ENCODE data around the gene CIITA. TPM values are rescaled to one million over a fixed set of nuclear protein-coding genes. Genes with fewer than 3 reads are reported as not detected.

The CIITA gene
- total RNA-seq, 1 experiment from 2014 or later: 1.1 TPM

DNA sequence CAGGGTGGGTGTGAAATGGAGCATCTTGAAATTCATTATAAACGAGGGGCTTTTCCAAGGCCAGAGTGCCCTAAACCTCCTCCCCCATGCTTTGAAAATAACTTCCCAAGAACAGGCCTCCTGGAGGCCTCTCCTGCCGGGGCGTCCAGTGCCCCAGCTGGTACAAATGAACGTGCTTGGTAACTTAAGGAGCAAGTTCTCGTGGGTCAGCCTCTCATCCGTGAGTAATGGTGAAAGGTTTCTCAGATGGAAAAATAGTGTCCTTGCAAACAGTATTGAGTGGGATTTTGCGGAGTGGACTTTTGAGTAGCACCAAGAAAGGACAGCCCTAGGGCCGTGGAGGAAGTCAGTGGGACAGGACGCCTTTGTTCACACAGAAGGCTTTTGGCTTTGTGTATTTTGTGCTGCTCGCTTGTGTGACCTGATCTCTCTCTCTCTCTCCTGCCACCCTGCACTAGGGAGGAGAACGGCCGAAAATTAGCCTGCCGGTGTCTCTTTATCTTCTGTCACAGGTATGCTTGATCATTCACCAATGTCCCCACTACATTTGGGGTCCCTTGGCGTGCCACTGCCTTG, 102.0 kb downstream of the CIITA start:
- no peak for DNase-seq (ENCODE audit: low read depth)

DNA sequence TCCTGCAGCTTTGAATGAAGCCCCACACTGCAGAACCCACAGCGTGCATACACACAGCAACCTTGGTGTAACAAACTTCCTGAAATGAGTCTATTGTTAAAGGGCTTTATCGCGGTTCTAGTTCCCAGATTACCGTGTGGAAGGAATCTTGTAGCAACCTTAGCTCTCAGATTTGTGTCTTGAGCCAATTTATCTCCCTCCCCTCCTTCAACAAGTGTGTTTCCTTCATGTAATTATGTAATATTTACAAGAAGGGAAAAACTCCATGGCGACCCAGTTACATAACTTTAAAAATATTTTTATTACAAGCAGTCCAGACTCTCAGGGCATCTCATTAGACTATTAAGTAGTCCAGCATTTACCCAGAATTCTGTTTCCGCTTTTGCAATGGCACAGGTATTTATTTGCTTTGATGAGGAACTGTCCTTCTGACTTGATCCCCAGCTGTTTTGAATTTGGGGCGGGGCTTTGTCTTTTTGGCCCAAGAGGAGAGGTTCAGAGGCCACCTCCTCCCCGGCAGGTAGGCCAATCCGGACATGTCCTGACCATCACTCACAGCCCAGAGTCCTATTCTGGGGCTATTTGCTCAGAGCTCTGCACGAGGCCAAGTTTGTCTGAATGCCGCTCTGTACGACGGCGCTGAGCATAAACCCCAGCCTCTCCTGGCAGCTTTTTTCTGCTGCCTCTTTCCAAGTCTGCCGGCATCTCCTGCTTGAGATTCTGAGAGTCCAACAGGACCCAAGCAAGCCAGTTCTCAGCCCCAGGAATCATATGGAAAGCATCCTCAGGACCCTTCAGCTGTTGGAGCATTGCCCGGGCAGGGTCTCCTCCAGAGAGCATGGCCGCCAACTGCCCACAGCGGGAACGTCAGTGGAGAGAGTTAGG, 103.0 kb downstream of the CIITA start:
- no peak for DNase-seq (ENCODE audit: low read depth)

DNA sequence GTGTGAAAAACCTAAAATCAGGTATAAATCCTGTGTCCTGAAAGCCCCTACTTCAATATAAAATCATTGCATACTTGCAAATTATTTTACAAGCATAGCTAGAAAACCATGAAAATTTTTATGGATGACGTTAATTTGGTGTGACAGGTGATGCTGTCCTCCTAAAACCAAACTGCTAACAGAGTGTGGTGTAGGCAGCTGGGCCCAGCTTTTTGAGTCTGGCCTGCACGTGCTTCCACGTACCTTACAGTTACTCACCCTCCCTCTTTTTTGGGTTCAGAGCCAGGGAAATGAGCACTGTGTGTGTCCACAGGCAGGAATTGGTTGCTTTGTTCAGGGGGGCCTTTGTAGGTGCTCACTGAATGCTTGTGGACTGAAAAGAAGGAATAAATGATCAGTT, 103.8 kb downstream of the CIITA start:
- no peak for DNase-seq (ENCODE audit: low read depth)

GRCh38 chr16:10981697-10982216, 104.8 kb downstream of the CIITA start:
- no peak for DNase-seq (ENCODE audit: low read depth)

- DNase-seq (ENCODE audit: low read depth): no peak
These were observed 105.6 kb downstream of the CIITA start for GRCh38 chr16:10982465-10983150.

GRCh38 chr16:10983159-10983558, 106.2 kb downstream of the CIITA start:
- no peak for DNase-seq (ENCODE audit: low read depth)

DNA sequence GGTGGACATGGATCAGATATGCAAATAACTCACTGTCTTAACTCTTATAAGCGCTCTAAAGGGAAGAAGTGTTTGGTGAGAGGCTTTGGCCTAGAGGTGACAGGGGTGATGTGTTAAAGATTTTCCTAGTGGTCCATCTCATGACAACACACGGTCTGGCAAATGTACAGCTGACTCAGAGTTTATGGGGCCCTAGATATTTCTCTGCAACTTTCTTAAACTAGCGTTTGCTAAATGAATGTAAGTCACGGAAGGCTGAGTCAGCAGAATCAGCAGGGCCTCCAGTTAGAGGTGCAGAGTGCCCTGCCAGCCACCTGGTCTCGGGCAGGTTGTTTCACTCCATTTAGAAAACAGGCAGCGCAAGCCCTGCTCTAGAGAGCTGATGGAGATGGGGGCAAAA, 107.5 kb downstream of the CIITA start:
- peak; percentile 60 for DNase-seq (ENCODE audit: low read depth)

Other genes with a start within 250 kb of the CIITA start
- gene TEKT5, start 182.3 kb upstream of the CIITA start, total RNA-seq (2014; rRNA removed): not detected in 2 replicates
- 23.6 and 28.3 TPM in 2 replicates for gene NUBP1, start 133.4 kb upstream of the CIITA start, total RNA-seq (2014; rRNA removed)
- not detected in 2 replicates for gene TVP23A, start 58.4 kb upstream of the CIITA start, total RNA-seq (2014; rRNA removed)
- gene DEXI, start 65.3 kb downstream of the CIITA start, total RNA-seq (2014; rRNA removed): 50.7 and 62.3 TPM in 2 replicates
- 13.4 and 15.3 TPM in 2 replicates for gene CLEC16A, start 67.4 kb downstream of the CIITA start, total RNA-seq (2014; rRNA removed)